Skeletal muscle cell (primary cell): ENCODE data around the gene TENT4B.
"Not testable (repeated sequence)": the region's sequence is repeated elsewhere in the genome, so short reads cannot be mapped to it uniquely, and the experiment has no call there.

Experiments
- DNase-seq: peaks from one replicate; pipeline ENCODE4 v3.0.0-alpha.2; 2010; ENCODE audit warnings: low read depth
- H3K4me3 ChIP-seq: 2 replicates; pipeline ENCODE4 v1.5.1; 2011; ENCODE audit warnings: low read depth, mild to moderate bottlenecking, control low read depth, low read length, moderate library complexity

Gene TENT4B

DNA sequence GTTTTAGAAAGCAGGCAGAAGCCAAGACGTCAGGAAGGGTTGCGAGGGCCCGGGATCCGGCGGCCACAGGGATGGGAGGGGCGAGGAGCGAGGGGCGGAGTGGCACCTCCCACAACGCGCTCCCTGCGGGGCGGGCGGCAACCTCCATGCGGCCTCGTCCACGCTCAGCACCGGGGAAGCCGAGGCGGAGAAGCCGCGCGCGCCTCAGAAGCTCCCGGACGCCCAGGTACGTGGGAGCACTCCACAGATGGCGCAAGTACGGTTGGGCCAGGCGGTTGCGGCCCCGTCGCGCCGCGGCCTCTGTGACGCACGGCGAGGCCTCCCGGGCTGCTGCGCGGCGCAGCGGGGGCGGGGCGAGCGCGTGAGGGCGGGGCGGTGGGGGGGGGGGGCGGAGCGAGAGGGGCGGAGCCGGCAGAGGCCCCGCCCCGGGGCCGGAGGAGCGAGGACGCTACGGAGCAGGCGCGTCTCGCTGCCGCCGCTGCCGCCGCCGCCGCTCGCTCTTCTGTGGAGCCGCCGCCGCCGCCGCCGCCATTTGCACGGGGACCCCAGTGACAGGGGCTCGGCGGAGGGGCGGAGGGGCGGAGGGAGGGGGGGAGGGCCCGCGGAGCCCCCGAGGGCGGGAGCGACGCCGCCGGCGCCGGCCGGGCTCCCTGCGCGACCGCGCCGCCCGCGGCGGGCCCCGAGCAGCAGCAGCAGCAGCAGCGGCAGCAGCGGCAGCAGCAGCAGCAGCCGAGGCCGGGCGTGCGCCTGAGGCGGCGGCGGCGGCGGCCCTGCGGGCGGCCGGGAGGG lies at the start of gene TENT4B:
Gene TENT4B, plus strand, starts transcription at position 500 of the 789 bp plus-strand sequence. CDS start 316 bp downstream, outside the sequence.
- H3K4me3 ChIP-seq: peak within 1 kb of the TSS; percentile 86

DNA sequence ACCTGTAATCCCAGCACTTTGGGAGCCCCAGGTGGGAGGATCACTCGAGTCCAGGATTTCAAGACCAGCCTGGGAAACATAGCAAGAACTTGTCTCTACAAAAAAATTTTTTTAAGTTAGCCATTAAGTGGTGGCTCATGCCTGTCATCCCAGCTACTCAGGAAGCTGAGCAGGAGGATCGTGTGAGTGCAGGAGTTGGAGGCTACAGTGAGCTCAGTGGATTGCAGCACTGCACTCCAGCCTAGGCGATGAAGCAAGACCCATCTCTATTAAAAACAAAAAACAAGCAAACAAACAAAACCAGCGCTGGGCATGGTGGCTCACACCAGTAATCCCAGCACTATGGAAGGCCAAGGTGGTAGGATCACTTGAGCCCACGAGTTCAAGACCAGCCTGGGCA lies 49.3 kb upstream of the TENT4B start:
- DNase-seq: peak; percentile 39
- H3K4me3 ChIP-seq: no peak overlapping the region

More for the DNA sequence above, at the start of gene TENT4B:
- DNase-seq: peak; percentile 49

DNA sequence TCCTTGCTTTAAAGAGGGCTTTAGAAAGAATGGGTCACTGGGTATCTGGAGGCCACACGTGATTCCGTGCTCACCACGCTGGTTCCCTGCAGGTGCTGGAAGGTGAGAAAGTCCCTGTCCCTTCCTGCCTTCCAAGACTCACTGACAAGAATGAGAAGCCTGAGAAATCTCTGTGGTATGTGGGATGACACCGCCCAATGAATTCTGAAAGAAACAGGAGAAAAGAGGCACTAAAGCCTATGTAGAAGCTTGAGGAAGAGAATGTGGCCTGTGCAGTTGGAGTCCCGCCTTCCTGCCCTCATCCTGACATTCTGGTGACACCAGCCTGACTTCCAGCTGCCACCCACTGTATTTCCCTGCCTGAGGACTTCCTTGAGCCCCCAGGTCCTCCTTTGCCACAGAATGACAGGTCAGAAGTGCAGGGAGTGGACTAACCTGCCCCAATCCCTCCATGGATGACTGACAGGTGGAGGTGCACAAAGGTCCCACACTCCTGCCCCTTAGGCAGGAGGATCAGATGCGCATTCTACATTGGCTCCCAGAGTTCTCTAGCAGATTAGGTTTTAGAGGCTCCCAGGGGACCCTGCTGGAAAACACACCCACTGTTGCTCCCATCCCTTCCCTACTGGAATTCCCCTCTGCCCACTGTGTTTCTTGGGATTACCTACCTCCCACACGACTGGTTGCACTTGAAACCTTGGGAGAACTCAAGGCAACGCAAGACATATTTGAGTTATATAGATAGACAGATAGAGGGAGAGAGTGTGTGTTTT lies 38.6 kb upstream of the TENT4B start:
- no peak for DNase-seq
- H3K4me3 ChIP-seq: no peak overlapping the region

DNA sequence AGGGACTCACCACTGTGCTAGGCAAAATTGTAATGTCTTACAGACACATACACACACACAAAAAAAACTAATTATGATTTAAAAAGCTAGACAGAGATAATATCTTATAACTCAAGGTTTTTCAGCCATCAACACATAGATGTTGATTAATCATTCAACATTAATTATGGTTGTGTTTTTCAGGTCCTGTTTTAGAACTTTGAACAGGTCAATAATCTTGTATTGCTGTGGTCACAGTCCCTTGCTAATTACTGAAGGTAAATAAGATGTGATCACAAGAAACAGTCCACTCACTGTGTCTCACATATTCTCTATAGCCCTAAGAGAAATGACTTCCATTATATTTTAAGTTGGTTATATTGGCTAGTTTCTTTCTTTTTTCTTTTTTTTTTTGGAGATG lies 32.4 kb upstream of the TENT4B start:
- H3K4me3 ChIP-seq: no peak overlapping the region
- no peak for DNase-seq

DNA sequence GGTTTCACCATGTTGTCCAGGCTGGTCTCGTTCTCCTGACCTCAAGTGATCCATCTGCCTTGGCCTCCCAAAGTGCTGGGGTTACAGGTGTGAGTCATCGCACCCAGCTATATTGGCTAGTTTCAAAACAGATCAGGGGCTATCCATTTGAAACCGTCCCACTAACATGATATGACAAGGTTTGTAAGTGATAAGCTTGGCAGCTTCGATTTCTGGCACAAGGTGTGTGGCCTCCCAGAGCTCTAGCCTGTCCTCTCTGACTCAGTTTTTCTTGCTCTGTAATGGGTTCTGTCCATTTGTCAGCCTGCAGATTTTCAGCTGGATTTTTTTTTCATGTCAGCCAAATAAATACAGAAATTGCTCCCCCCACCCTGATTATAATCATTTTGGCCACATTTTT lies 31.8 kb upstream of the TENT4B start:
- no peak for DNase-seq
- no peak overlapping the region for H3K4me3 ChIP-seq

DNA sequence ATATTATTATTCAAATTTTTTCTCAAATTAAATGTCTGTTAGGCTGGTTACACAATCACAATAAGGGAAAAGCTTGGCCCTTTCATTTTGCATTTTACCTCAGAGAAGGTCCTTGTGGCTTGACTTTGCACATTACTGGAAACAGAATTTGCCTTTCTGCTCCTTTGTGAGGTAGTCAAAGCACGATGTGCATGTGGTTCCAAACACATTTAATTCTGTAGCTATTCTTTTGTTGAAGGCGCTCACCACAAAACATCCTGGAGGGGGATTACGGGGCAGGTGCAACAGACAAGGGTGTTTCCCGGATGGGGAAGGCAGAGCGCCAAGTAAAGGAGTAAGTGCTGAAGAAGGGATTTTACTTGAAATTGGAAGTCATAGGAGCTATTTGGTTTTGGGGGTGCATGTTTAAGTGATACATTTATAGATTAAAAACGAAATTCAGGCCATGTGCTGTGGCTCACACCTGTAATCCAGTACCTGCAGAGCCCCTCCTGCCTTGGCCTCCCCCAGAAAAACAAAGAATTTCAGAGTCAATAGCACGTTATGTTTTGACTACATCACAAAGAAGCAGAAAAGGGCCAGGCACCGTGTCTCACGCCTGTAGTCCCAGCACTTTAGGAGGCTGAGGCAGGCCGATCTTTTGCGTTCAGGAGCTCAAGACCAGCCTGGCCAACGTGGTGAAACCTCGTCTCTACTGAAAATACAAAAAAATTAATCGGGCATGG lies 31.2 kb upstream of the TENT4B start:
- H3K4me3 ChIP-seq: no peak overlapping the region
- no peak for DNase-seq

DNA sequence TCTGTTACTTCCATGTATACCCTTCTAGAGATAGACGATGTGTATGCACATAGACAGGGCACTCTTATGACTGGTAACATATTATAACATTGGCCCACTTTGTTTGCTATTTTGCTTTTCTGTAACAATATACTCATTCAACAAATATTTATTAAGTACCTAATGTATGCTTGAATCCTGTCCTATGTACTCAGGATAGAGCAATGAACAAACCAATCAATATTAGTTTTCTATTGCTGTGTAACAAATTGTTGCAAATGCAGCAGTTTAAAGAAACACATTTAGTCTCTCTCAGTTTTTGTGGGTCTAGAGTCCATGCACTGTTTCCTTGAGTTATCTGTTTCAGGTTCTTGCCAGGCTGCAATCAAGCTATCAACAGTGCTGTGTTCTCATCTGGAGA lies 29.7 kb upstream of the TENT4B start:
- DNase-seq: no peak
- no peak overlapping the region for H3K4me3 ChIP-seq

DNA sequence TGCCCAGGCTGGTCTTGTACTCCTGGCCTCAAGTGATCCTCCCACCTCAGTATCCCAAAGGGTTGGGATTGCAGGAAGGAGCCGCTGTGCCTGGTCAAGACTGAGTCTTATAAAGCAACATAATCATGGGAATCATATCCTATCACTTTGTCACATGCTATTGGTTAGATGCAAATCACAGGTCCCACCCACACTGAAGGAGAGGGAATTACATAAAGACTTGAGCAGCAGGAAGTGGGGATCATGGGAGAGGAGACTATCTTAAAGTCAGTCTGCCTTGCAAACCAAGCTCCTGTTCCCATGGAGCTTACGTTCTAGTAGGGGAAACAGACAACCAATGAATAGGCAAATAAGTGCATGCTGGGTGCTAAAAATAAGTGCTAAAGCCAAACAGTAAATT lies 28.3 kb upstream of the TENT4B start:
- DNase-seq: no peak
- H3K4me3 ChIP-seq: no peak overlapping the region

DNA sequence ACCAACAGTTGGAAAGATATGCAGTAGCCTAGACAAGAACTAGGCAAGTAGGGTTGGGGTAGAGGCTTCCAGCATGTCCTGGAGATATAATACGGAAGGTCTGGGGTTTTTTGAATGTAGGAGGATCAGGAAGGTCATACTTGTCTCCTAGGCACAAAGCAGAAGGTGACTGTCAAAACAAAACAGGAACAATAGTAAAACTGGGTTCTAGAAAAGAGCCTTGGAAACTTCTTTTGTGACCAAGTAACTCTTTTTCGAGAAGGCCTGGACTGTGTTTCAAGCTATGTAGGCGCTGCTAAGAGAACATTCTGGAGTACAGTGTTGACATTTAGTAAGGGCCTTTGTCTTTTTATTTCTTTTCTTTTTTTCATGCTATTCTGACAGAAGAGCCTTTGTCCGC lies 26.9 kb upstream of the TENT4B start:
- no peak for DNase-seq
- no peak overlapping the region for H3K4me3 ChIP-seq

DNA sequence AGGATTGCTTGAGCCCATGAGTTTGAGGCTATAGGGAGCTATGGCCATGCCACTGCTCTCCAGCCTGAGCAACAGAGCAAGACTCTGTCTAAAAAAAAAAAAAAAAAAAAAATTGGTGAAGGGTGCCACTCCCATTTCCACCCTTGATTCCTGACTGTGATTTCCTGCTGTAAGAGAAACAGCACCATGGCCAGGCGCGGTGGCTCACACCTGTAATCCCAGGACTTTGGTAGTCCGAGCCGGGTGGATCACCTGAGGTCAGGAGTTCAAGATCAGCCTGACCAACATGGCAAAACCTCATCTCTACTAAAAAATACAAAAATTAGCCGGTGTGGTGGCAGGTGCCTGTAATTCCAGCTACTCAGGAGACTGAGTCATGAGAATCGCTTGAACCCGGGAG lies 20.5 kb upstream of the TENT4B start:
- DNase-seq, H3K4me3 ChIP-seq: not testable (repeated sequence)

DNA sequence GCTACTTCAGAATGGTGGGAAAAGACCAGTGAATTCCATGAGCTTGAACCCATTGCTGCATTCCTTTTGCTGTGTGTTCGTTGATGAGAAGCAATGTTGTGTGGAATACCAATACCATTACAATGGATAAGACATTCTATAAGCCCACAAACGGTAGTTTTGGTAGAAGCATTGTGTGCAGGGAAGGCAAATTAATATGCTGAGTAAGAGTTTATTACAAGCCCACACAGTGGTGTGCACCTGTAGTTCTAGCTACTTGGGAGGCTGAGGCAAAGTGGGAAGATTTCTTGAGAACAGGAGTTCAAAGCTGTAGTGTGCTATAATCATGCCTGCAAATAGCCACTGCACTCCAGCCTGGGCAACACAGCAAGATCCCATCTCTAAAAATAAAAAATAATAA lies 19.9 kb upstream of the TENT4B start:
- H3K4me3 ChIP-seq: no peak overlapping the region
- no peak for DNase-seq

DNA sequence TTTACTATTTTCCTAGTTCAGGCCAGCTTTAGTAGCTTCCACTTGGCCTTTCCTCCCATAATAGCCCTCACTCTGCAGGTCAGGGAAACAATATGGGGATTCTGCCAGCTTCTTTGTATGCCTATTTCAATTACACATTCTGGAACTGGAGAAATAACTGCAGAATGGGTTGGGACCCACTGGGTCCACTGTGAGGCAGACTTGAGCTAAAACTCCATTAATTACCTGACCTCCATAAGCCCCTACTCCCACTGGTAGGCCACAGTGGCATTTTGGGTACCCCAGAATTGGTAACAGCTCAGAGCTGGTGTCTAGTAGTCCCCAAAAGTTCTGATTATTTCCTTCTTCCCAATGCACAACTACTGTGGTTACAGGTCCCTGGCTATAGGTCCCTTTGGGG lies 16.7 kb upstream of the TENT4B start:
- H3K4me3 ChIP-seq: no peak overlapping the region
- DNase-seq: no peak

DNA sequence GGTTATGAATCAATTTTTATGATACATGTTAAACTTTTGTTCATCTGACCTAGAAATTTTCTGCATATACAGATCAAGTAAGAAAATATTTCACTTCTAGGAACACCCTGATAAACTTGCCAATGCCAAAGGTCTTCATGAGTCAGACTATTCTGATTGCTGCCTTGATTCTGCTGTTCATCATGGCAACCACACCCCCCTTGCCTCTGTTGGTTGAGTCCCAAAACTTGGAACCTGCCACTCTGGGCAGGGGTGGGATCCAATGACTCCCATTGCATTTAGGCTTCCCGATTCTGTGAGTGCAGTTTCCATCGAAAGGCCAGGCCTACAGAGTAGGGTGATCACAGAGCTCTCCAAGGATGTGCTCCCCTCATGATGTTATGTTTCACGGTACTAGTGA lies 15.8 kb upstream of the TENT4B start:
- no peak for DNase-seq
- H3K4me3 ChIP-seq: no peak overlapping the region

DNA sequence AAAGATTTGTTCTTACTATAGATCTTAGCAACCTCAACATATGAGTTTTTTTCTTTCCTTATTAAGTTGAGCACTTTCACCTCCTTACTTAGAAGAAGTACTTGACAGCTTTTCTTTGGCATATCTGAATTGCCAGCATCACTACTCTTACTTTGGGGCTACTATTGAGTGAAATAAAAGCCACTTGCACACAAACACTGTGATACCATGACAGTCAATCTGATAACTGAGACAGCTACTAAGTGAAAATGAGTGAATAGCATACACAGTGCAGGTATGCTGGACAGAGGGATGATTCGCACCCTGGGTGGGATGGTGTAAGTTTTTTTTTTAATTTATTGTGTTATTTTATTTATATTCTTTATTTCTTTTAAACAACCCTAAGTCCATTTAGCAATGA lies 13.5 kb upstream of the TENT4B start:
- no peak for DNase-seq
- no peak overlapping the region for H3K4me3 ChIP-seq

DNA sequence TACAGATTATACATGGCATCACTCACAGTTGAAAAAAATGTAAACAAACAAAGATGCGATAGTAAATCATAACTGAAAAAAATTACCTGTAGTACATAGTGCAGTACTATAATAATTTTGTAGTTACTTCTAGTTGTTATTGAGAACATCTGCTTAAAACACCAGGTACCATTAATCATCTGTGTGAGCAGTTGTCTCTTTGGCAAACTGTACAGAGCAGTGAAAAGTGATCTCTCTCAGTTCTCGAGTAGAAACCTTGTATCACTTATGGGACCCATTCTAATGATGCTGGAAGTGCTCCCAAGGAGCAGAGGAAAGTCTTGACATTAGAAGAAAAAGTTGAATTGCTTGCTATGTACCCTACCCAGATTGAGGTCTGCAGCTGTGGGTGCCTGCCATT lies 8.9 kb upstream of the TENT4B start:
- H3K4me3 ChIP-seq: no peak overlapping the region
- DNase-seq: no peak

DNA sequence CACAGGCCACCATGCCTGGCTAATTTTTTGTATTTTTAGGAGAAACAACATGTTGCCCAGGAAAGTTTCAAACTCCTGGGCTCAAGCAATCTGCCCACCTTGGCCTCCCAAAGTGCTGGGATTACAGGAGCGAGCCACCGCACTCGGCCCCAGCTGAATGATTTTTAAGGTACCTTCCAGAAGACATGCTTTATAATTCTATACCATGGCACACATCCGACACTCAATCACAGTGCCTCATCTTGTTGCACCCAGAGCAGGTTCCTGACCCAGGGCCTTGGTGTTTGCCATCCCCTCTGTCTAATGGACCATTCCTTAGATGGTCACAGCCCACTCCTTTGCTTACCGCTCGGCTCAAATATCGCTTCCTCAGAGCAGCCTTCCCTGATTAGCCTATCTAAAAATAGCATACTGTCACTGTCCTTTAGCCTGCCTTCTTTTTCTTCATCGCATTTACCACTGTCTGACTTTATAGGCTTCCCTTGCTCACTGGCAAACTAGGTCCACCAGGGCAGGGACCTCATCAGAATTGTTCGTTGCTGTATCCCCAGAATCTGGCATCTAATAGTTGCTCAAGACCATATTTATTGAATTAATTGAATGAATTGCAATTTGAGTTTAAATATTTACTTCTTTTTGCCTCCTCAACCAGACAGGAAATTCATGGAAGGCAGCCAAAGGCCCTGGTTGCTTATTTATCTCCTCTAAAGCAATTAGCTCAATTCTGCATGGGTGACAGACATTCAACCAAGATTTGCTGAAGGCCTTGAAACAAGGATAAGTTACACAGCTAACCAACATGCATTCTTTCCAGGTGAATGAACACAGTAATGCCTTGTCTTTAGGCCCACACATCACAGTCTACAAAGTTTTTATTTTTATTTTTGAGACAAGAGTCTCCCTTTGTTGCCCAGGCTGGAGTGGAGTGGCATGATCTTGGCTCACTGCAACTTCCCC lies 6.3 kb upstream of the TENT4B start:
- no peak overlapping the region for H3K4me3 ChIP-seq
- DNase-seq: no peak

DNA sequence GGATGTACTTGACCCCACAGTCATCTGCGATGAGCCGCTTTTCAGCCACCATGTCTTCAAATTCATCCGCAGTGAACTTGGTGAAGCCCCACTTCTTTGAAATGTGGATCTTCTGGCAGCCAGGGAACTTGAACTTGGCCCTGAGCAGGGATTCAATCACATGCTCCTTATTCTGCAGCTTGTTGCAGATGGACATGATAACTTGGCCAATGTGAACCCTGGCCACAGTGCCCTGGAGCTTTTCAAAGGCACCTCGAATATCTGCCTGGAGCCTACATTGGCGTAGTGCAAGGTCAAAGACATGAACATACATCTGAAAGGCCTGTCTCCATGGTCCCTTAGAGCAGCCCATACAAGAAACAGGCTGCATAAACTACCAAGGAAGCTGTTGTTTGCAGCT lies 1.8 kb upstream of the TENT4B start:
- H3K4me3 ChIP-seq: no peak overlapping the region
- DNase-seq: no peak

DNA sequence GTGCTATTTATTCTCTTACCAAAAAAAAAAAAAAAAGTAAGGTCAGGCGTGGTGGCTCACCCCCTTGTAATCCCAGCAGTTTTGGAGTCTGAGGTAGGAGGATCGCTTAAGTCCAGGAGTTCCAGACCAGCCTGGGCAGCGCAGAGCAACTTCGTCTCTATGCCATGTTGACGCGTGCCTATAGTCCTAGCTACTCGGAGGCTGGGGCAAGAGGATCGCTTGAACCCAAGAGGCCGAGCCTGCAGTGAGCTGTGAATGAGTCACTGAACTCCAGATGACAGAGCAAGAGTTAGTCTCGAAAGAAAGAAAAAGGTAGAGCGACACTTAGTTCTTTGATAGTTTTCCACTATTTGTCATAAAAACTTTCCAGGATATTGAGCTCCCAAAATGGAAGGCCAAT lies 1.4 kb upstream of the TENT4B start:
- no peak overlapping the region for H3K4me3 ChIP-seq
- no peak for DNase-seq

DNA sequence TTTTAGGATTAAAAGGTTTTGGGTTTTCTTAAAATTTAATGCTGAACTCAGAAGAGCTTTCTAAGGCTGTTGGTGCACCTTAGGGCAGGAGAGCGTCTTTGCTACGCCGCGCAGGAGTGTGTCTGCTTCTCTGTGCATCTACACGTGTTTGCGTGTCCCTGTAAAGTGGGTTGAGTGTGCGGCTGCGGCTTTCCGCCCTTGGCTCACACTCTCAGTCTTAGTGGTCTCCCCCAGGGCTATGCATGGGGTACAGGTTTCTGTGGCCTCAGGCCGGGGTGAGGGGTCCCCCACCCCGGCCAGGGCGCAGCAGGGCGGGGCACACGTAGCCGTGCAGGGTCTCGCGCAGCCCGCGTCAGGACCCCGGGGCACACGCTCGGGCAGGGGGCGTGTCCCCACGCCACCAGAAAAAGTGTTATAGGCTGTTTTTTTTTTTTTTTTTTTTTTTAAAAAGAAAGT lies 727 bp upstream of the TENT4B start:
- H3K4me3 ChIP-seq: peak overlapping the region; percentile 68
- no peak for DNase-seq
